K562 (cell line): Measurements from ENCODE around the gene WFIKKN1.

Experiments used
- BDP1 ChIP-seq: IDR thresholded peaks from 3 replicates; pipeline ENCODE4 v1.6.1; 2011; ENCODE audit not compliant: insufficient read length, insufficient read depth
- ELF4 ChIP-seq: fragments of 450-650 bp; formaldehyde crosslinking; IDR thresholded peaks from 2 replicates; pipeline ENCODE4 v1.4.0; 2022; ENCODE audit warnings: missing genetic modification characterization
- SMC3 ChIP-seq: conservative IDR thresholded peaks from 2 replicates; pipeline ENCODE4 v1.6.1; 2011; ENCODE audit warnings: low read depth, low read length, improper control_type of control experiment; ENCODE audit not compliant: insufficient read depth
- ZBTB7A ChIP-seq: IDR thresholded peaks from 2 replicates; pipeline ENCODE4 v1.6.1; 2011; ENCODE audit warnings: low read depth, mild to moderate bottlenecking, low read length, moderate library complexity, borderline replicate concordance; ENCODE audit not compliant: control insufficient read depth
- TF ChIP-seq, protein P1 (sequence below), 2 experiments: fragments of 450-650 bp; formaldehyde crosslinking in 1 of 2; IDR thresholded peaks; 2 replicates each; pipeline versions ENCODE4 v1.4.0 to v1.6.1; 2014 to 2020; ENCODE audit warnings: mild to moderate bottlenecking in 2 of 2, borderline replicate concordance in 1 of 2, low read depth in 1 of 2
- TF ChIP-seq, protein P2 (sequence below): sonication (generic); formaldehyde crosslinking; IDR thresholded peaks from 2 replicates; pipeline ENCODE4 v1.8.0; 2022; ENCODE audit warnings: mild to moderate bottlenecking, missing genetic modification reagents, borderline replicate concordance

DNA sequence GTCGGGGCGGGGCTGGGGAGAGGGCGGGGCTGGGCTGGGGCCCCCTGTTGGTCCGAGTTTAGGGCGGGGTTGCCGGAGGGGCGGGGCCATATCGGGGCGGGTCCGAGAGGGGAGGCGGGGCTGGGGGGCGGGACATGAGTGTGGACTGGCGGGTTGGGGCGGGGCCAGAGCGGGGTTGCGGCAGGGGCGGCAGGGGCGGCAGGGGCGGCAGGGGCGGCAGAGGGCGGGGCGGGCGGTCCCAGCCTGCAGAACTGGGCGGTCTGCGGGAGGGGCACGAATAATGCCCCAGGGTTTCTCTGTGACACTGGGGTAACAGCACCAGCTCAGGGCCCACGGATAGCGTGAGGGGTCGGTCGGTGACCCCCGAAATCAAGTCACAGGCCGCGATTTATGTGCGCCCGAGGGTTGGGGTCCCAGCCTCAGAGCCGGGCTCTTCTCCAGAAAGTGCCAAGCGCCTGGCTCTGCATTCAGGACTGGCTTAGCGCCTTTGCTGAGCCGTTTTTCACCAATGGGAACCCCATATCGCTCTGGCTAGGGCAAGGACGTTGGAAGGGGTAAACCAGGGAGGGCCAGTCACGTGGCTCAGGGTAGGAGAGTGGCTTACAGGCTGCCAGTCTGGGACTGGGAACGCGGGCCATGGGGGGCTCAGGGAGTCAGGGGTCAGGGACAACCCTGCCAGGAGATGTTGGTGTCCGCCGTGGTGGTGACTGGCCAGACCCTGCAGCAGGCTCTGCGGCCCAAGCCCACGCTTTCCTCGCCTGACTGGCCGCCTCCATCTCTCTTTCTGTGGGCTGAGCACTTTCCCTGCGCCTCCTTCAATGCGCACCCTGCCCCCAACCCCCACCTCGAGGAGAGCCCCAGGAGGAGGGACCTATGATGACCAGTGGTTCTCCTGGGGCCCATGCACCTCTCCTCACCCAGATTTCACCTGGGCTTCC lies 6.6 kb downstream of the WFIKKN1 start:
- 0 out of 2 replicates have a peak, but pooled peaks have one; percentile 6 for TF ChIP-seq ZBTB7A
- TF ChIP-seq, protein P1, sequence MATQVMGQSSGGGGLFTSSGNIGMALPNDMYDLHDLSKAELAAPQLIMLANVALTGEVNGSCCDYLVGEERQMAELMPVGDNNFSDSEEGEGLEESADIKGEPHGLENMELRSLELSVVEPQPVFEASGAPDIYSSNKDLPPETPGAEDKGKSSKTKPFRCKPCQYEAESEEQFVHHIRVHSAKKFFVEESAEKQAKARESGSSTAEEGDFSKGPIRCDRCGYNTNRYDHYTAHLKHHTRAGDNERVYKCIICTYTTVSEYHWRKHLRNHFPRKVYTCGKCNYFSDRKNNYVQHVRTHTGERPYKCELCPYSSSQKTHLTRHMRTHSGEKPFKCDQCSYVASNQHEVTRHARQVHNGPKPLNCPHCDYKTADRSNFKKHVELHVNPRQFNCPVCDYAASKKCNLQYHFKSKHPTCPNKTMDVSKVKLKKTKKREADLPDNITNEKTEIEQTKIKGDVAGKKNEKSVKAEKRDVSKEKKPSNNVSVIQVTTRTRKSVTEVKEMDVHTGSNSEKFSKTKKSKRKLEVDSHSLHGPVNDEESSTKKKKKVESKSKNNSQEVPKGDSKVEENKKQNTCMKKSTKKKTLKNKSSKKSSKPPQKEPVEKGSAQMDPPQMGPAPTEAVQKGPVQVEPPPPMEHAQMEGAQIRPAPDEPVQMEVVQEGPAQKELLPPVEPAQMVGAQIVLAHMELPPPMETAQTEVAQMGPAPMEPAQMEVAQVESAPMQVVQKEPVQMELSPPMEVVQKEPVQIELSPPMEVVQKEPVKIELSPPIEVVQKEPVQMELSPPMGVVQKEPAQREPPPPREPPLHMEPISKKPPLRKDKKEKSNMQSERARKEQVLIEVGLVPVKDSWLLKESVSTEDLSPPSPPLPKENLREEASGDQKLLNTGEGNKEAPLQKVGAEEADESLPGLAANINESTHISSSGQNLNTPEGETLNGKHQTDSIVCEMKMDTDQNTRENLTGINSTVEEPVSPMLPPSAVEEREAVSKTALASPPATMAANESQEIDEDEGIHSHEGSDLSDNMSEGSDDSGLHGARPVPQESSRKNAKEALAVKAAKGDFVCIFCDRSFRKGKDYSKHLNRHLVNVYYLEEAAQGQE (IDR thresholded peaks at IDR 0.05; ENCODE audit: borderline replicate concordance) = no peak
- TF ChIP-seq, protein P1 (CRISPR knock-in tag; IDR thresholded peaks at IDR 0.05; ENCODE audit: low read depth) = no peak
- no peak for TF ChIP-seq ELF4 (CRISPR knock-in tag)
- no peak for TF ChIP-seq SMC3
- TF ChIP-seq, protein P2, sequence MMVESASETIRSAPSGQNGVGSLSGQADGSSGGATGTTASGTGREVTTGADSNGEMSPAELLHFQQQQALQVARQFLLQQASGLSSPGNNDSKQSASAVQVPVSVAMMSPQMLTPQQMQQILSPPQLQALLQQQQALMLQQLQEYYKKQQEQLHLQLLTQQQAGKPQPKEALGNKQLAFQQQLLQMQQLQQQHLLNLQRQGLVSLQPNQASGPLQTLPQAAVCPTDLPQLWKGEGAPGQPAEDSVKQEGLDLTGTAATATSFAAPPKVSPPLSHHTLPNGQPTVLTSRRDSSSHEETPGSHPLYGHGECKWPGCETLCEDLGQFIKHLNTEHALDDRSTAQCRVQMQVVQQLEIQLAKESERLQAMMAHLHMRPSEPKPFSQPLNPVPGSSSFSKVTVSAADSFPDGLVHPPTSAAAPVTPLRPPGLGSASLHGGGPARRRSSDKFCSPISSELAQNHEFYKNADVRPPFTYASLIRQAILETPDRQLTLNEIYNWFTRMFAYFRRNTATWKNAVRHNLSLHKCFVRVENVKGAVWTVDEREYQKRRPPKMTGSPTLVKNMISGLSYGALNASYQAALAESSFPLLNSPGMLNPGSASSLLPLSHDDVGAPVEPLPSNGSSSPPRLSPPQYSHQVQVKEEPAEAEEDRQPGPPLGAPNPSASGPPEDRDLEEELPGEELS (CRISPR knock-in tag) = no peak
- no peak for TF ChIP-seq BDP1
